SK-N-SH (cell line): ENCODE data around the gene ZNF837. TPM values are rescaled to one million over a fixed set of nuclear protein-coding genes. Genes with fewer than 3 reads are reported as not detected.

ENCODE experiments used
- CTCF ChIA-PET: fragments of 300-600, 350-600 bp; formaldehyde crosslinking; extraction: SDS; loops from one replicate; lab custom pipeline; 2021; lab: Yijun Ruan, JAX
- POLR2A ChIA-PET: fragments of 350-600 bp; sonication (Branson Sonifier 250); formaldehyde crosslinking; extraction: SDS; loops from one replicate; lab custom pipeline; 2020; ENCODE audit warnings: antibody characterized with exemption, inconsistent platforms; lab: Yijun Ruan, JAX
- DNase-seq: peaks from one replicate; pipeline ENCODE4 v3.0.0; 2012
- H2AFZ ChIP-seq: fragments of 200-600 bp; sonication (generic); 2 replicates; pipeline ENCODE4 v1.8.1; 2016; ENCODE audit warnings: antibody characterized with exemption, mild to moderate bottlenecking, low read depth
- H3F3A ChIP-seq: fragments of 200-600 bp; sonication (generic); replicated peaks from 2 replicates; pipeline ENCODE3; 2016; ENCODE audit warnings: antibody characterized with exemption, mild to moderate bottlenecking; ENCODE audit not compliant: insufficient read depth
- H3K27ac ChIP-seq, 2 experiments: fragments of 200-500 bp in 1 of 2; fragments of 200-600 bp in 1 of 2; sonication (Bioruptor generic) in 1 of 2; sonication (generic), shearing (Covaris generic) in 1 of 2; 2 replicates each; pipeline versions ENCODE4 v1.5.1 to v1.6.1; 2014 to 2016; ENCODE audit warnings: low read depth in 2 of 2, inconsistent platforms in 1 of 2, low read length in 1 of 2, mild to moderate bottlenecking in 1 of 2, mixed read lengths in 1 of 2
- H3K27me3 ChIP-seq: fragments of 200-600 bp; sonication (generic), shearing (Covaris generic); 2 replicates; pipeline ENCODE4 v1.6.1; 2016; ENCODE audit warnings: mixed run types; ENCODE audit not compliant: insufficient read depth
- H3K36me3 ChIP-seq, 2 experiments: fragments of 200-500 bp in 1 of 2; fragments of 200-600 bp in 1 of 2; sonication (Bioruptor generic) in 1 of 2; sonication (generic) in 1 of 2; replicated peaks in 1 of 2; 2 replicates each; pipeline versions ENCODE3 to v1.5.1; 2014 to 2016; ENCODE audit warnings: low read length in 1 of 2, mild to moderate bottlenecking in 1 of 2; ENCODE audit not compliant: insufficient read depth in 2 of 2, control insufficient read depth in 1 of 2
- H3K4me1 ChIP-seq, 2 experiments: fragments of 200-500 bp in 1 of 2; fragments of 200-600 bp in 1 of 2; sonication (Bioruptor generic) in 1 of 2; sonication (generic), shearing (Covaris generic) in 1 of 2; 2 replicates each; pipeline versions ENCODE4 v1.5.1 to v1.6.1; 2014 to 2016; ENCODE audit warnings: low read depth in 1 of 2, low read length in 1 of 2, mixed run types in 1 of 2; ENCODE audit not compliant: insufficient read depth in 2 of 2, control insufficient read depth in 1 of 2
- H3K4me2 ChIP-seq: fragments of 200-600 bp; sonication (generic), shearing (Covaris generic); 2 replicates; pipeline ENCODE4 v1.6.1; 2017; ENCODE audit warnings: mixed run types
- H3K4me3 ChIP-seq, 2 experiments: fragments of 200-500 bp in 1 of 2; fragments of 200-600 bp in 1 of 2; sonication (Bioruptor generic) in 1 of 2; sonication (generic), shearing (Covaris generic) in 1 of 2; 2 replicates each; pipeline versions ENCODE4 v1.5.1 to v1.8.1; 2014 to 2016; ENCODE audit warnings: low read depth in 2 of 2, inconsistent platforms in 1 of 2, low read length in 1 of 2, mild to moderate bottlenecking in 1 of 2, mixed read lengths in 1 of 2, moderate library complexity in 1 of 2
- H3K79me2 ChIP-seq: fragments of 200-600 bp; sonication (generic); 2 replicates; pipeline ENCODE4 v1.8.1; 2017; ENCODE audit warnings: mild to moderate bottlenecking; ENCODE audit not compliant: insufficient read depth
- H3K9ac ChIP-seq: fragments of 200-600 bp; sonication (generic); 2 replicates; pipeline ENCODE4 v1.6.1; 2017; ENCODE audit warnings: mixed run types
- H3K9me2 ChIP-seq: fragments of 200-600 bp; sonication (generic); 2 replicates; pipeline ENCODE4 v1.6.1; 2017; ENCODE audit warnings: mixed run types
- H3K9me3 ChIP-seq: fragments of 200-600 bp; sonication (generic); 2 replicates; pipeline ENCODE4 v1.6.1; 2017; ENCODE audit warnings: mixed run types, mild to moderate bottlenecking, moderate library complexity
- H4K20me1 ChIP-seq: fragments of 200-600 bp; sonication (generic); 2 replicates; pipeline ENCODE4 v1.6.1; 2017; ENCODE audit warnings: mild to moderate bottlenecking, mixed run types; ENCODE audit not compliant: insufficient read depth
- CHD2 ChIP-seq: fragments of 150-350 bp; IDR thresholded peaks from 2 replicates; pipeline ENCODE4 v1.6.1; 2018; ENCODE audit warnings: low read length; ENCODE audit not compliant: partially characterized antibody
- EZH2phosphoT487 ChIP-seq: fragments of 200-600 bp; sonication (generic); IDR thresholded peaks from 2 replicates; pipeline ENCODE4 v1.6.1; 2017; ENCODE audit warnings: low read depth, mixed run types, mild to moderate bottlenecking, antibody characterized with exemption, moderate library complexity, borderline replicate concordance
- FOSL2 ChIP-seq: IDR thresholded peaks from 2 replicates; pipeline ENCODE4 v1.4.0; 2012; ENCODE audit warnings: low read depth, mild to moderate bottlenecking, moderate library complexity, borderline replicate concordance
- FOXM1 ChIP-seq: IDR thresholded peaks from 2 replicates; pipeline ENCODE4 v1.4.0; 2012; ENCODE audit warnings: low read depth, mild to moderate bottlenecking
- GABPA ChIP-seq: IDR thresholded peaks from 2 replicates; pipeline ENCODE4 v1.4.0; 2012; ENCODE audit warnings: low read depth, mild to moderate bottlenecking
- GATA2 ChIP-seq: sonication (generic); formaldehyde crosslinking; IDR thresholded peaks from 2 replicates; pipeline ENCODE4 v1.5.0; 2020; ENCODE audit warnings: mild to moderate bottlenecking, missing genetic modification reagents
- MEF2A ChIP-seq: IDR thresholded peaks from 2 replicates; pipeline ENCODE4 v1.4.0; 2012; ENCODE audit warnings: low read depth, borderline replicate concordance
- RAD21 ChIP-seq: IDR thresholded peaks from 2 replicates; pipeline ENCODE4 v1.6.1; 2012; ENCODE audit warnings: mild to moderate bottlenecking, low read length
- RFX5 ChIP-seq: IDR thresholded peaks from 2 replicates; pipeline ENCODE4 v1.6.1; 2012; ENCODE audit warnings: mild to moderate bottlenecking, improper control_type of control experiment, low read length
- SIN3A ChIP-seq: IDR thresholded peaks from 2 replicates; pipeline ENCODE4 v1.6.1; 2012; ENCODE audit warnings: low read depth, mild to moderate bottlenecking, low read length, moderate library complexity, borderline replicate concordance
- SMC3 ChIP-seq: IDR thresholded peaks from 2 replicates; pipeline ENCODE4 v1.6.1; 2012; ENCODE audit warnings: low read depth, low read length, improper control_type of control experiment
- TAF1 ChIP-seq: IDR thresholded peaks from 2 replicates; pipeline ENCODE4 v1.6.1; 2012; ENCODE audit warnings: low read depth, mild to moderate bottlenecking, low read length, moderate library complexity, borderline replicate concordance
- TCF12 ChIP-seq: IDR thresholded peaks from 2 replicates; pipeline ENCODE4 v1.4.0; 2012
- TEAD4 ChIP-seq: IDR thresholded peaks from 2 replicates; pipeline ENCODE4 v1.4.0; 2012; ENCODE audit warnings: mild to moderate bottlenecking, borderline replicate concordance; ENCODE audit not compliant: insufficient read depth
- USF2 ChIP-seq: fragments of 150-350 bp; IDR thresholded peaks from 2 replicates; pipeline ENCODE4 v1.6.1; 2017; ENCODE audit warnings: antibody characterized with exemption, low read length, low read depth, borderline replicate concordance
- YY1 ChIP-seq: IDR thresholded peaks from 2 replicates; pipeline ENCODE4 v1.4.0; 2012; ENCODE audit warnings: low read depth, mild to moderate bottlenecking
- WGBS: methylation state at CpG from one replicate; pipeline ENCODE4 v1.1.6; 2017; ENCODE audit warnings: low lambda C conversion rate; 5-methylcytosine and 5-hydroxymethylcytosine counted together
- polyA plus RNA-seq, 3 experiments: library from polyadenylated mRNA; depleted of rRNA; stranded (reverse); fragments of >200 nt; gene quantifications; 2 replicates each; pipeline ENCODE4 v1.2.3, GENCODE V29; 2012
- TF ChIP-seq, protein P1 (sequence below): IDR thresholded peaks from 2 replicates; pipeline ENCODE4 v1.6.1; 2012; ENCODE audit warnings: mild to moderate bottlenecking, low read depth, low read length, moderate library complexity
- TF ChIP-seq, protein P2 (sequence below): IDR thresholded peaks from 2 replicates; pipeline ENCODE4 v1.4.0; 2012; ENCODE audit warnings: low read depth

The ZNF837 gene
- polyA plus RNA-seq, 1 of the 3 experiments (the other 2 are of a cell fraction), result 1.6 TPM

DNA sequence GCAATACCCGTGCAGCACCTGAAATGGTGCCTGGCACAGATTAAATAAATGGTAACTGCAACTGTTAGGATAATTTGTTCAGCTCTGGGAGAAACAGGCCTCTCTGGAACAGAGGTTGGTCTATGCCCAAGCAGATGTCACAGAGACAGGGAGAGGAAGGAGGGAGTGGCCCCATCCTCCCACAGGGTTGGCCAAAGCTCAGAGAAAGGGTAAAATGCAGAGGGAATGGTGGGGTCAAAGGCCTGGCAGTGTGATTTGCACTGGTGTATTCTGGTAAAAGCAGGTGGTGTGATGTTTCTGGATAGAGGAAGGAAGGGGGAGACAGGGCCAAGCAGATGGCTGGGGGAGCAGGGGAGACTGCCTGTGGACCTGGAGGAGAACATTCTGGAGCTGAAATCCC lies 44.6 kb downstream of the ZNF837 start:
- Histone ChIP-seq H3K9me2 (no peaks in the 10 kb centered on the region), H4K20me1 (no peaks in the 10 kb centered on the region), H3K9me3 (no peaks in the 10 kb centered on the region), H3K4me1 (no peaks in the 10 kb centered on the region), H2AFZ (no peak overlapping the region), H3K36me3 (peaks cover 24 to 46% of the 10 kb centered on the region in 2 experiments), H3K4me2 (no peak overlapping the region), H3K9ac (no peak overlapping the region), H3K27ac (no peak overlapping the region), H3K4me3 (no peak overlapping the region), H3F3A (no peaks in the 10 kb centered on the region), H3K27me3 (no peaks in the 10 kb centered on the region), H3K79me2 (peaks cover 15% of the 10 kb centered on the region; the same call in 1 of the 2 replicates)
- no peak for TF ChIP-seq USF2
- TF ChIP-seq, protein P1, sequence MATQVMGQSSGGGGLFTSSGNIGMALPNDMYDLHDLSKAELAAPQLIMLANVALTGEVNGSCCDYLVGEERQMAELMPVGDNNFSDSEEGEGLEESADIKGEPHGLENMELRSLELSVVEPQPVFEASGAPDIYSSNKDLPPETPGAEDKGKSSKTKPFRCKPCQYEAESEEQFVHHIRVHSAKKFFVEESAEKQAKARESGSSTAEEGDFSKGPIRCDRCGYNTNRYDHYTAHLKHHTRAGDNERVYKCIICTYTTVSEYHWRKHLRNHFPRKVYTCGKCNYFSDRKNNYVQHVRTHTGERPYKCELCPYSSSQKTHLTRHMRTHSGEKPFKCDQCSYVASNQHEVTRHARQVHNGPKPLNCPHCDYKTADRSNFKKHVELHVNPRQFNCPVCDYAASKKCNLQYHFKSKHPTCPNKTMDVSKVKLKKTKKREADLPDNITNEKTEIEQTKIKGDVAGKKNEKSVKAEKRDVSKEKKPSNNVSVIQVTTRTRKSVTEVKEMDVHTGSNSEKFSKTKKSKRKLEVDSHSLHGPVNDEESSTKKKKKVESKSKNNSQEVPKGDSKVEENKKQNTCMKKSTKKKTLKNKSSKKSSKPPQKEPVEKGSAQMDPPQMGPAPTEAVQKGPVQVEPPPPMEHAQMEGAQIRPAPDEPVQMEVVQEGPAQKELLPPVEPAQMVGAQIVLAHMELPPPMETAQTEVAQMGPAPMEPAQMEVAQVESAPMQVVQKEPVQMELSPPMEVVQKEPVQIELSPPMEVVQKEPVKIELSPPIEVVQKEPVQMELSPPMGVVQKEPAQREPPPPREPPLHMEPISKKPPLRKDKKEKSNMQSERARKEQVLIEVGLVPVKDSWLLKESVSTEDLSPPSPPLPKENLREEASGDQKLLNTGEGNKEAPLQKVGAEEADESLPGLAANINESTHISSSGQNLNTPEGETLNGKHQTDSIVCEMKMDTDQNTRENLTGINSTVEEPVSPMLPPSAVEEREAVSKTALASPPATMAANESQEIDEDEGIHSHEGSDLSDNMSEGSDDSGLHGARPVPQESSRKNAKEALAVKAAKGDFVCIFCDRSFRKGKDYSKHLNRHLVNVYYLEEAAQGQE, result no peak
- no peak for TF ChIP-seq FOSL2
- TF ChIP-seq YY1, result no peak
- no peak for TF ChIP-seq RAD21
- no peak for TF ChIP-seq GABPA
- no peak for TF ChIP-seq TCF12
- no peak for TF ChIP-seq SIN3A
- TF ChIP-seq TAF1, result no peak
- no peak for TF ChIP-seq RFX5
- TF ChIP-seq SMC3, result no peak
- no peak for TF ChIP-seq FOXM1
- TF ChIP-seq EZH2phosphoT487, result no peak
- no peak for TF ChIP-seq GATA2 (CRISPR knock-in tag)
- ChIA-PET CTCF (no interaction called here), POLR2A (interaction anchor here (1.0 kb wide), 1 partner anchor 11 kb away, joined by 5 read pairs; no protein-coding TSS in a partner anchor)
- DNase-seq, result no peak
- 86% methylated on average over 1 of the region's 1 CpG for WGBS

- Histone ChIP-seq H3K27ac (no peak overlapping the region), H3K9ac (no peak overlapping the region), H3K79me2 (peaks cover 14% of the 10 kb centered on the region; the same call in 1 of the 2 replicates), H3K36me3 (peaks cover 24 to 42% of the 10 kb centered on the region in 2 experiments), H3K4me3 (no peak overlapping the region), H3K4me1 (no peaks in the 10 kb centered on the region; a peak in 1 of 4 replicates), H4K20me1 (no peaks in the 10 kb centered on the region), H3K9me3 (no peaks in the 10 kb centered on the region), H3F3A (no peaks in the 10 kb centered on the region), H3K9me2 (no peaks in the 10 kb centered on the region), H3K4me2 (no peak overlapping the region), H3K27me3 (no peaks in the 10 kb centered on the region), H2AFZ (no peak overlapping the region)
- 87% methylated on average over 3 of the region's 3 CpGs for WGBS
- DNase-seq, result no peak
- CTCF ChIA-PET, result no interaction called here
- TF ChIP-seq FOSL2 (no peak), FOXM1 (no peak), SMC3 (no peak), TCF12 (no peak), CHD2 (no peak), SIN3A (no peak), YY1 (no peak), TEAD4 (no peak), MEF2A (no peak), RFX5 (no peak)
- TF ChIP-seq, protein P2, sequence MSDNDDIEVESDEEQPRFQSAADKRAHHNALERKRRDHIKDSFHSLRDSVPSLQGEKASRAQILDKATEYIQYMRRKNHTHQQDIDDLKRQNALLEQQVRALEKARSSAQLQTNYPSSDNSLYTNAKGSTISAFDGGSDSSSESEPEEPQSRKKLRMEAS, result no peak
- POLR2A ChIA-PET, result interaction anchor here (1.0 kb wide), 1 partner anchor 12 kb away, joined by 5 read pairs; no protein-coding TSS in a partner anchor
Observed at GRCh38 chr19:58335630-58336029, 45.2 kb downstream of the ZNF837 start.
